Tibial artery (tissue), 4 donors: ENCODE measurements around the gene PAPSS2.
A peak's percentile ranks its signal among the peaks of the same experiment; 100 is the strongest.

Source experiments
- DNase-seq, 2 donors: peaks; one replicate each; pipeline ENCODE4 v3.0.0-alpha.2; 2019
- H3K27ac ChIP-seq, 2 donors: fragments of 200-600 bp; sonication (generic) in 1 of 2; 1 replicate in 1 of 2; 2 replicates in 1 of 2; pipeline ENCODE4 v1.5.1; 2018 to 2019; ENCODE audit warnings: mild to moderate bottlenecking in 1 of 2
- H3K27me3 ChIP-seq, 2 donors: fragments of 200-600 bp; sonication (generic) in 1 of 2; one replicate each; pipeline versions ENCODE4 v1.5.1 to v1.6.0; 2016 to 2019
- H3K36me3 ChIP-seq, 3 donors: fragments of 200-600 bp; sonication (generic) in 2 of 3; one replicate each; pipeline ENCODE4 v1.5.1; 2016 to 2019; ENCODE audit warnings: mild to moderate bottlenecking in 2 of 3
- H3K4me1 ChIP-seq, 4 donors: fragments of 200-600 bp; sonication (generic) in 2 of 4; 1 replicate in 3 of 4; 2 replicates in 1 of 4; pipeline ENCODE4 v1.5.1; 2016 to 2019
- H3K4me3 ChIP-seq, 2 donors: fragments of 200-600 bp; sonication (generic) in 1 of 2; 1 replicate in 1 of 2; 2 replicates in 1 of 2; pipeline ENCODE4 v1.5.1; 2018 to 2019; ENCODE audit warnings: mild to moderate bottlenecking in 2 of 2
- H3K9me3 ChIP-seq, 3 donors: fragments of 200-600 bp; sonication (generic) in 1 of 3; one replicate each; pipeline ENCODE4 v1.5.1; 2016 to 2019
- intact Hi-C: fragments of 100-400 bp; cut with DNase I; formaldehyde crosslinking; loops from one replicate; pipeline ENCODE4 v1.15.0; 2023; ENCODE audit warnings: low total_unique reads
- TF ChIP-seq, protein P1 (sequence below), 2 experiments: fragments of 200-600 bp in 1 of 2; fragments of 450-650 bp in 1 of 2; IDR thresholded peaks; one replicate each; pipeline ENCODE4 v1.5.1; 2017 to 2019; ENCODE audit warnings: antibody characterized with exemption in 2 of 2, mild to moderate bottlenecking in 1 of 2, moderate library complexity in 1 of 2

PAPSS2 gene

DNA sequence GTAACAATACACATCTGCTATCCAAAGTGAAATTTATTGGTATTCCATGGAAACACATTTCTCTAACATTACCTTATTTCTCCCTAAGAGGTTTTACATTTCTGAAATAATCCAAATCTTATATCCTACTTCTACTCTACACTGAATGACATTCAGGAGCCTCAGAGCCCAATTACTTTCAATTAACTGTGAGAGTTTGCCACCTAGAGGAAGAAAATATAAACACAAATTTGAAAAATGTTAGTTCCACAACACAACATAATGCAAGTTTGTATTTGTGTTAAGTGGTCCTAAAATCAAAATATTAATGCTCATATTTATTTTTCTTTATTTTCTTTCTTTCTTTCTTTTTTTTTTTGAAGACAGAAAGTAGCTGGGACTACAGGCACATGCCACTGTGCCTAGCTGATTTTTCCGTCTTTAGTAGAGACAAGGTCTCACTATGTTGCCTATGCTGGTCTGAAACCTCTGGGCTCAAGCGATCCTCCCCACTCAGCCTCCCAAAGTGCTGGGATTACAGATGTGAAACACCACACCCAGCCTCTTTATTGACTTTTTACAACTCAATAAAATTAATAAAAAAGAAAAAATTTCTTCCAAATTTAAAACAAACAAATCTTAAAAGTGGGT, 112.3 kb downstream of the PAPSS2 start:
- no peaks in the 10 kb centered on the region for H3K27me3 ChIP-seq
- no peak overlapping the region for H3K27ac ChIP-seq
- no peaks in the 10 kb centered on the region for H3K4me1 ChIP-seq
- intact Hi-C loops = no loop called here
- TF ChIP-seq, protein P1, sequence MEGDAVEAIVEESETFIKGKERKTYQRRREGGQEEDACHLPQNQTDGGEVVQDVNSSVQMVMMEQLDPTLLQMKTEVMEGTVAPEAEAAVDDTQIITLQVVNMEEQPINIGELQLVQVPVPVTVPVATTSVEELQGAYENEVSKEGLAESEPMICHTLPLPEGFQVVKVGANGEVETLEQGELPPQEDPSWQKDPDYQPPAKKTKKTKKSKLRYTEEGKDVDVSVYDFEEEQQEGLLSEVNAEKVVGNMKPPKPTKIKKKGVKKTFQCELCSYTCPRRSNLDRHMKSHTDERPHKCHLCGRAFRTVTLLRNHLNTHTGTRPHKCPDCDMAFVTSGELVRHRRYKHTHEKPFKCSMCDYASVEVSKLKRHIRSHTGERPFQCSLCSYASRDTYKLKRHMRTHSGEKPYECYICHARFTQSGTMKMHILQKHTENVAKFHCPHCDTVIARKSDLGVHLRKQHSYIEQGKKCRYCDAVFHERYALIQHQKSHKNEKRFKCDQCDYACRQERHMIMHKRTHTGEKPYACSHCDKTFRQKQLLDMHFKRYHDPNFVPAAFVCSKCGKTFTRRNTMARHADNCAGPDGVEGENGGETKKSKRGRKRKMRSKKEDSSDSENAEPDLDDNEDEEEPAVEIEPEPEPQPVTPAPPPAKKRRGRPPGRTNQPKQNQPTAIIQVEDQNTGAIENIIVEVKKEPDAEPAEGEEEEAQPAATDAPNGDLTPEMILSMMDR (IDR thresholded peaks at IDR 0.05) = peak; percentile 37 to 50
- H3K4me3 ChIP-seq = no peak overlapping the region
- peaks cover 12 to 30% (median 13%) of the 10 kb centered on the region in 3 donors for H3K36me3 ChIP-seq
- no peak for DNase-seq
- no peaks in the 10 kb centered on the region for H3K9me3 ChIP-seq

DNA sequence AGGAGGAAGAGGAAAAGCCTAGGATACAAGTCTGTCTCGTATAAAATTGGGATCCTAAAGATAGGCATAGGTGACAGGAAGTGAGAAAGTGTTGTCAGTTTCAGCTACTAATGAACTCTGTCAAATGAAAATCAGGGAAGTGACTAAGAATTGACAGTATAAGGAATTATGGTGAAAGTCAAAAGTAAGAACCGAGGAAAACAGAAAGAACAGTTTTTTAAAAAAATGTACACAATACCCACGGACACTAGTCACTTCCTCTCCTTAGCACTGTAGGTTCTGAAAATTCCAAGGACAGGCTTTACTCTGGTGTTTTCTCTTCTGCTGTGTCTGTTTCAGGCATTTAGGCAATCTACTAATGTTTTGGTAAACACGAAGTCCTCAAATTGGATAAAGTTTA, 116.1 kb downstream of the PAPSS2 start:
- H3K27ac ChIP-seq = no peak overlapping the region

DNA sequence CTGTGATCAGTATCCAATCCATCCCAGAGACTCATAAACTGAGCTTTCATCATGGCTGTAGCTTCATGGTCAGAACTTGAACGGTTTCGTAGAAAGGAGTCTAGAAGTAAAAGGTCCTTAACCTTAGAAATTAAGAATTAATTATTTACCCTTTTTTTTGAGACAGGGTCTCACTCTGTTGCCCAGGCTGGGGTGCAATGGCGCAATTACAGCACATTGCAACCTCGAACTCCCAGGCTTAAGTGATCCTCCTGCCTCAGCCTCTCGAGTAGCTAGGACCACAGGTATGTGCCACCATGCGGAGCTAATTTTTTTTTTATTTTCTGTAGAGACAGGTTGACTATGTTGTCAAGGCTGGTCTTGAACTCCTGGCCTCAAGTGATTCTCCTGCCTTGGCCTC, 116.7 kb downstream of the PAPSS2 start:
- H3K4me1 ChIP-seq = no peaks in the 10 kb centered on the region
- H3K4me3 ChIP-seq = no peak overlapping the region
- intact Hi-C loops = no loop called here
- H3K27ac ChIP-seq = no peak overlapping the region
- DNase-seq = no peak
- no peaks in the 10 kb centered on the region for H3K9me3 ChIP-seq
- H3K36me3 ChIP-seq = peaks cover under 1 to 28% (median 8%) of the 10 kb centered on the region in 3 donors
- no peaks in the 10 kb centered on the region for H3K27me3 ChIP-seq
- TF ChIP-seq, protein P1 (IDR thresholded peaks at IDR 0.05) = no peak

More for the DNA sequence above, 116.1 kb downstream of the PAPSS2 start:
- Histone ChIP-seq H3K27me3 (no peaks in the 10 kb centered on the region), H3K4me1 (no peaks in the 10 kb centered on the region), H3K9me3 (no peaks in the 10 kb centered on the region), H3K36me3 (peaks cover 0 to 27% (median 7%) of the 10 kb centered on the region in 3 donors), H3K4me3 (no peak overlapping the region)
- intact Hi-C loops = no loop called here
- TF ChIP-seq, protein P1 (IDR thresholded peaks at IDR 0.05) = no peak
- DNase-seq = no peak

DNA sequence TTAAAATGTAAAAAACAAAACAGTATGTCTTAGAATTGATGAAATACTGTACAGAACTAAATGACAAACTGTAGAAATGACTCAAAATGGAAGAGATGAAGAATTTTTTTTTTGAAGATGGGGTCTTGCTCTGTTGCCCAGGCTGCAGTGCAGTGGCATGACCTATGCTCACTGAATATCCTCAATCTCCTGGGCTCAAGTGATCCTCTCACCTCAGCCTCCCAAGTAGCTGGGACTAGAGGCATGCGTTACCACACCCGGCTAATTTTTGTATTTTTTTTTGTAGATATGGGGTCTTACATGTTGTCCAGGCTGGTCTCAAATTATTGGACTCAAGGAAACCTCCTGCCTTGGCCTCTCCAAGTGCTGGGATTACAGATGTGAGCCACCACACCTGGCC, 121.9 kb downstream of the PAPSS2 start:
- intact Hi-C loops = no loop called here
- Histone ChIP-seq H3K27me3 (no peaks in the 10 kb centered on the region), H3K4me1 (no peaks in the 10 kb centered on the region), H3K36me3 (peaks cover 9 to 41% (median 11%) of the 10 kb centered on the region in 3 donors), H3K4me3 (no peak overlapping the region), H3K9me3 (no peaks in the 10 kb centered on the region), H3K27ac (no peak overlapping the region)
- TF ChIP-seq, protein P1 (IDR thresholded peaks at IDR 0.05) = no peak
- DNase-seq = no peak

DNA sequence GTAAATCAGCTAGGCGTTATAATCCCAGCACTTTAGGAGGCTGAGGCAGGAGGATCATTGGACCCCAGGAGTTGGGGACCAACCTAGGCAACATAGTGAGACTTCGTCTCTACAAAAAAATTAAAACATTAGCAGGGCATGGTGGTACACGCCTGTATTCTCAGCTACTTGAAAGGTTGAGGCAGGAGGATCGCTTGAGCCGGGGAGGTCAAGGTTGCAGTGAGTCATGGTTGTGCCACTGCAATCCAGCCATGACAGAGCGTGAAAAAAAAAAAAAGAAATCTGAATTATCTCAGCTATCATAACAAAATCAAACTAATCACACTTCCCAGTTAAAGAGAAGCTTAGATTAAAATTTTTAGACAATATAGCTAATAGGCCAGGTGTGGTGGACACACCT, 123.0 kb downstream of the PAPSS2 start:
- Histone ChIP-seq H3K4me3 (no peak overlapping the region), H3K27ac (no peak overlapping the region), H3K4me1 (no peaks in the 10 kb centered on the region), H3K36me3 (peaks cover 9 to 41% (median 16%) of the 10 kb centered on the region in 3 donors), H3K9me3 (no peaks in the 10 kb centered on the region), H3K27me3 (no peaks in the 10 kb centered on the region)
- intact Hi-C loops = no loop called here
- no peak for DNase-seq
- TF ChIP-seq, protein P1 (IDR thresholded peaks at IDR 0.05) = no peak
